ENCODE measurements around the gene MRS2.

MRS2 gene

GRCh38 chr6:24469811-24470210, 67.1 kb downstream of the MRS2 start:
- H3K4me1 ChIP-seq (ENCODE audit: control insufficient read depth in 2 of 2, insufficient read depth in 2 of 2, low read length in 2 of 2), result no peaks in the 10 kb centered on the region
- H3K4me3 ChIP-seq (ENCODE audit: low read length in 2 of 2), result no peak overlapping the region
- H3K27ac ChIP-seq (ENCODE audit: low read depth in 2 of 2, low read length in 2 of 2), result no peak overlapping the region
- no peaks in the 10 kb centered on the region for H3K36me3 ChIP-seq (ENCODE audit: control insufficient read depth in 2 of 2, insufficient read depth in 2 of 2, low read length in 2 of 2)
- no peaks in the 10 kb centered on the region for H3K27me3 ChIP-seq (ENCODE audit: control insufficient read depth in 2 of 2, insufficient read depth in 2 of 2, low read length in 2 of 2)
- no peaks in the 10 kb centered on the region for H3K9me3 ChIP-seq (ENCODE audit: control insufficient read depth in 2 of 2, low read length in 2 of 2)
- H3K9ac ChIP-seq (ENCODE audit: low read depth in 1 of 2, low read length in 2 of 2), result no peak overlapping the region

GRCh38 chr6:24472181-24472580, 69.4 kb downstream of the MRS2 start:
- Histone ChIP-seq H3K36me3 (ENCODE audit: control insufficient read depth in 2 of 2, insufficient read depth in 2 of 2, low read length in 2 of 2) (no peaks in the 10 kb centered on the region), H3K4me3 (ENCODE audit: low read length in 2 of 2) (no peak overlapping the region), H3K4me1 (ENCODE audit: control insufficient read depth in 2 of 2, insufficient read depth in 2 of 2, low read length in 2 of 2) (no peaks in the 10 kb centered on the region), H3K27ac (ENCODE audit: low read depth in 2 of 2, low read length in 2 of 2) (no peak overlapping the region), H3K27me3 (ENCODE audit: control insufficient read depth in 2 of 2, insufficient read depth in 2 of 2, low read length in 2 of 2) (no peaks in the 10 kb centered on the region), H3K9me3 (ENCODE audit: control insufficient read depth in 2 of 2, low read length in 2 of 2) (no peaks in the 10 kb centered on the region), H3K9ac (ENCODE audit: low read depth in 1 of 2, low read length in 2 of 2) (no peak overlapping the region)

Measured in mucosa of rectum (tissue), 2 donors.